ENCODE data around the gene CSMD2.

- TF ChIP-seq CTCF (conservative IDR thresholded peaks at IDR 0.05; ENCODE audit: low read depth, low read length) (no peak), EZH2 (IDR thresholded peaks at IDR 0.05; ENCODE audit: borderline replicate concordance, low read depth, low read length, poor library complexity, severe bottlenecking) (no peak)
These were observed 312.3 kb downstream of the CSMD2 start for GRCh38 chr1:33852711-33853110.
